Trophoblast cell (in vitro differentiated cells and primary cell): ENCODE results near the gene ITPK1.

Experiments used
- DNase-seq, 2 donors: peaks; one replicate each; pipeline ENCODE4 v3.0.0-alpha.2; 2016
- H2AFZ ChIP-seq: 2 replicates; pipeline ENCODE4 v1.6.1; 2013; ENCODE audit warnings: low read length, moderate library complexity, mild to moderate bottlenecking; ENCODE audit not compliant: insufficient read depth, poor library complexity
- H2AK5ac ChIP-seq: 2 replicates; pipeline ENCODE4 v1.6.1; 2013; ENCODE audit warnings: mild to moderate bottlenecking, low read length
- H2BK120ac ChIP-seq: 2 replicates; pipeline ENCODE4 v1.6.1; 2013; ENCODE audit warnings: low read length, mild to moderate bottlenecking, moderate library complexity; ENCODE audit not compliant: insufficient read depth, poor library complexity
- H2BK12ac ChIP-seq: 2 replicates; pipeline ENCODE4 v1.6.1; 2013; ENCODE audit warnings: mild to moderate bottlenecking, low read length, moderate library complexity
- H2BK5ac ChIP-seq: 2 replicates; pipeline ENCODE4 v1.6.1; 2013; ENCODE audit warnings: low read length, low read depth, moderate library complexity, mild to moderate bottlenecking; ENCODE audit not compliant: poor library complexity
- H3K14ac ChIP-seq: 2 replicates; pipeline ENCODE4 v1.6.1; 2013; ENCODE audit warnings: mild to moderate bottlenecking, low read length
- H3K18ac ChIP-seq: 2 replicates; pipeline ENCODE4 v1.6.1; 2013; ENCODE audit warnings: mild to moderate bottlenecking, low read length
- H3K23ac ChIP-seq: 2 replicates; pipeline ENCODE4 v1.6.1; 2013; ENCODE audit warnings: low read length
- H3K27ac ChIP-seq: 2 replicates; pipeline ENCODE4 v1.5.1; 2013; ENCODE audit warnings: low read depth, mild to moderate bottlenecking, inconsistent platforms, low read length, moderate library complexity
- H3K27me3 ChIP-seq: 2 replicates; pipeline ENCODE4 v1.6.1; 2013; ENCODE audit warnings: inconsistent platforms, mild to moderate bottlenecking, low read length, moderate library complexity; ENCODE audit not compliant: insufficient read depth
- H3K36me3 ChIP-seq, 2 experiments: 1 replicate in 1 of 2; 2 replicates in 1 of 2; pipeline ENCODE4 v1.6.1; 2013; ENCODE audit warnings: low read length in 2 of 2, mild to moderate bottlenecking in 2 of 2, moderate library complexity in 1 of 2; ENCODE audit not compliant: insufficient read depth in 2 of 2, control insufficient read depth in 1 of 2
- H3K4ac ChIP-seq: 2 replicates; pipeline ENCODE4 v1.6.1; 2013; ENCODE audit warnings: low read depth, mild to moderate bottlenecking, low read length, moderate library complexity
- H3K4me1 ChIP-seq, 2 experiments: 1 replicate in 1 of 2; 2 replicates in 1 of 2; pipeline ENCODE4 v1.6.1; 2013; ENCODE audit warnings: low read length in 2 of 2, mild to moderate bottlenecking in 2 of 2, moderate library complexity in 1 of 2; ENCODE audit not compliant: insufficient read depth in 2 of 2, control insufficient read depth in 1 of 2
- H3K4me2 ChIP-seq: 2 replicates; pipeline ENCODE4 v1.6.1; 2013; ENCODE audit warnings: inconsistent platforms, mild to moderate bottlenecking, low read length, moderate library complexity
- H3K4me3 ChIP-seq: 2 replicates; pipeline ENCODE4 v1.5.1; 2013; ENCODE audit warnings: mild to moderate bottlenecking, low read depth, low read length, inconsistent platforms
- H3K79me1 ChIP-seq: one replicate; pipeline ENCODE4 v1.6.1; 2013; ENCODE audit warnings: low read length
- H3K79me2 ChIP-seq: 2 replicates; pipeline ENCODE4 v1.6.1; 2013; ENCODE audit warnings: low read length, mild to moderate bottlenecking; ENCODE audit not compliant: control insufficient read depth, insufficient read depth, poor library complexity
- H3K9ac ChIP-seq: 2 replicates; pipeline ENCODE4 v1.6.1; 2013; ENCODE audit warnings: mild to moderate bottlenecking, low read length
- H3K9me3 ChIP-seq: 2 replicates; pipeline ENCODE4 v1.6.1; 2013; ENCODE audit warnings: low read depth, mild to moderate bottlenecking, control low read depth, inconsistent platforms, low read length; ENCODE audit not compliant: insufficient read depth
- H4K12ac ChIP-seq: 2 replicates; pipeline ENCODE4 v1.6.1; 2013; ENCODE audit warnings: low read depth, mild to moderate bottlenecking, low read length, moderate library complexity
- H4K8ac ChIP-seq: 2 replicates; pipeline ENCODE4 v1.6.1; 2013; ENCODE audit warnings: low read depth, mild to moderate bottlenecking, low read length, moderate library complexity
- H4K91ac ChIP-seq: one replicate; pipeline ENCODE4 v1.6.1; 2013; ENCODE audit warnings: low read depth, mild to moderate bottlenecking, low read length, moderate library complexity
- WGBS: extraction: QIAGEN DNeasy Blood & Tissue Kit; methylation state at CpG from one replicate; pipeline ENCODE4 v1.1.7; 2013; ENCODE audit warnings: missing lambda C conversion rate; ENCODE audit not compliant: insufficient read length, insufficient coverage; ENCODE audit errors: extremely low coverage; 5-methylcytosine and 5-hydroxymethylcytosine counted together

Gene ITPK1

GRCh38 chr14:93049867-93050331 lies 65.8 kb downstream of the ITPK1 start:
- Histone ChIP-seq H3K27me3 (no peaks in the 10 kb centered on the region), H3K9ac (no peak overlapping the region), H4K12ac (no peak overlapping the region), H4K91ac (no peak overlapping the region), H3K36me3 (no peaks in the 10 kb centered on the region), H3K79me1 (no peaks in the 10 kb centered on the region), H2AFZ (no peak overlapping the region), H3K9me3 (no peaks in the 10 kb centered on the region), H3K14ac (no peak overlapping the region), H4K8ac (no peak overlapping the region), H2BK5ac (no peak overlapping the region), H3K79me2 (no peaks in the 10 kb centered on the region), H3K23ac (no peak overlapping the region), H3K27ac (no peak overlapping the region), H2AK5ac (no peak overlapping the region), H2BK12ac (no peak overlapping the region), H3K4me2 (no peak overlapping the region), H3K4ac (no peak overlapping the region), H3K4me3 (no peak overlapping the region), H3K4me1 (peaks cover 9 to 14% of the 10 kb centered on the region in 2 experiments), H3K18ac (no peak overlapping the region), H2BK120ac (no peak overlapping the region)
- no peak for DNase-seq
- WGBS = no CpG with 5 or more reads among the region's 12 CpGs

GRCh38 chr14:93049315-93049714 lies 66.4 kb downstream of the ITPK1 start:
- no CpG with 5 or more reads among the region's 4 CpGs for WGBS
- H3K36me3 ChIP-seq = no peaks in the 10 kb centered on the region
- no peak overlapping the region for H3K18ac ChIP-seq
- no peak overlapping the region for H3K14ac ChIP-seq
- no peak overlapping the region for H3K4ac ChIP-seq
- peaks cover 15 to 20% of the 10 kb centered on the region in 2 experiments for H3K4me1 ChIP-seq
- H3K27ac ChIP-seq = no peak overlapping the region
- no peak overlapping the region for H2AFZ ChIP-seq
- no peak for DNase-seq
- no peaks in the 10 kb centered on the region for H3K9me3 ChIP-seq
- no peak overlapping the region for H3K4me3 ChIP-seq
- H2BK12ac ChIP-seq = no peak overlapping the region
- H2AK5ac ChIP-seq = no peak overlapping the region
- no peaks in the 10 kb centered on the region for H3K79me2 ChIP-seq
- H3K9ac ChIP-seq = no peak overlapping the region
- H4K12ac ChIP-seq = no peak overlapping the region
- H2BK5ac ChIP-seq = no peak overlapping the region
- H3K27me3 ChIP-seq = no peaks in the 10 kb centered on the region
- H2BK120ac ChIP-seq = no peak overlapping the region
- H4K91ac ChIP-seq = no peak overlapping the region
- H3K79me1 ChIP-seq = no peaks in the 10 kb centered on the region
- H3K23ac ChIP-seq = no peak overlapping the region
- H3K4me2 ChIP-seq = no peak overlapping the region
- H4K8ac ChIP-seq = no peak overlapping the region

- H2BK12ac ChIP-seq = no peak overlapping the region
- H2AFZ ChIP-seq = no peak overlapping the region
- H3K18ac ChIP-seq = no peak overlapping the region
- H2BK120ac ChIP-seq = no peak overlapping the region
- H4K8ac ChIP-seq = no peak overlapping the region
- no peak overlapping the region for H2BK5ac ChIP-seq
- no peaks in the 10 kb centered on the region for H3K79me1 ChIP-seq
- H3K9me3 ChIP-seq = no peaks in the 10 kb centered on the region
- H3K27me3 ChIP-seq = no peaks in the 10 kb centered on the region
- no peaks in the 10 kb centered on the region for H3K79me2 ChIP-seq
- H3K4ac ChIP-seq = no peak overlapping the region
- no peak overlapping the region for H3K4me2 ChIP-seq
- no peak overlapping the region for H3K27ac ChIP-seq
- no peak overlapping the region for H2AK5ac ChIP-seq
- H3K9ac ChIP-seq = no peak overlapping the region
- no peaks in the 10 kb centered on the region for H3K36me3 ChIP-seq
- no peak overlapping the region for H3K14ac ChIP-seq
- no peak overlapping the region for H4K12ac ChIP-seq
- no CpG with 5 or more reads among the region's 2 CpGs for WGBS
- H3K4me1 ChIP-seq = peaks cover 17 to 23% of the 10 kb centered on the region in 2 experiments
- no peak overlapping the region for H4K91ac ChIP-seq
- peak overlapping the region; percentile 50 for H3K23ac ChIP-seq
- no peak for DNase-seq
- no peak overlapping the region for H3K4me3 ChIP-seq
Observed at GRCh38 chr14:93048843-93049242, 66.9 kb downstream of the ITPK1 start.

GRCh38 chr14:93047661-93048060 lies 68.1 kb downstream of the ITPK1 start:
- H2AFZ ChIP-seq = no peak overlapping the region
- no peaks in the 10 kb centered on the region for H3K79me1 ChIP-seq
- H3K27me3 ChIP-seq = no peaks in the 10 kb centered on the region
- no CpG with 5 or more reads among the region's 2 CpGs for WGBS
- H3K27ac ChIP-seq = no peak overlapping the region
- no peak overlapping the region for H3K4ac ChIP-seq
- H3K36me3 ChIP-seq = no peaks in the 10 kb centered on the region
- H4K8ac ChIP-seq = no peak overlapping the region
- H3K23ac ChIP-seq = no peak overlapping the region
- H3K18ac ChIP-seq = no peak overlapping the region
- H2AK5ac ChIP-seq = no peak overlapping the region
- H4K91ac ChIP-seq = no peak overlapping the region
- no peak overlapping the region for H2BK12ac ChIP-seq
- H3K79me2 ChIP-seq = no peaks in the 10 kb centered on the region
- no peak overlapping the region for H3K4me3 ChIP-seq
- no peak overlapping the region for H2BK120ac ChIP-seq
- DNase-seq = no peak
- no peak overlapping the region for H3K9ac ChIP-seq
- no peak overlapping the region for H3K14ac ChIP-seq
- H2BK5ac ChIP-seq = no peak overlapping the region
- H3K4me1 ChIP-seq = peaks cover 22 to 29% of the 10 kb centered on the region in 2 experiments
- no peak overlapping the region for H4K12ac ChIP-seq
- H3K4me2 ChIP-seq = no peak overlapping the region
- H3K9me3 ChIP-seq = no peaks in the 10 kb centered on the region
